Measurements from ENCODE around the gene EVI5L.

GRCh38 chr19:7868326-7868670 lies 38.3 kb downstream of the EVI5L start:
- TF ChIP-seq, protein P1, sequence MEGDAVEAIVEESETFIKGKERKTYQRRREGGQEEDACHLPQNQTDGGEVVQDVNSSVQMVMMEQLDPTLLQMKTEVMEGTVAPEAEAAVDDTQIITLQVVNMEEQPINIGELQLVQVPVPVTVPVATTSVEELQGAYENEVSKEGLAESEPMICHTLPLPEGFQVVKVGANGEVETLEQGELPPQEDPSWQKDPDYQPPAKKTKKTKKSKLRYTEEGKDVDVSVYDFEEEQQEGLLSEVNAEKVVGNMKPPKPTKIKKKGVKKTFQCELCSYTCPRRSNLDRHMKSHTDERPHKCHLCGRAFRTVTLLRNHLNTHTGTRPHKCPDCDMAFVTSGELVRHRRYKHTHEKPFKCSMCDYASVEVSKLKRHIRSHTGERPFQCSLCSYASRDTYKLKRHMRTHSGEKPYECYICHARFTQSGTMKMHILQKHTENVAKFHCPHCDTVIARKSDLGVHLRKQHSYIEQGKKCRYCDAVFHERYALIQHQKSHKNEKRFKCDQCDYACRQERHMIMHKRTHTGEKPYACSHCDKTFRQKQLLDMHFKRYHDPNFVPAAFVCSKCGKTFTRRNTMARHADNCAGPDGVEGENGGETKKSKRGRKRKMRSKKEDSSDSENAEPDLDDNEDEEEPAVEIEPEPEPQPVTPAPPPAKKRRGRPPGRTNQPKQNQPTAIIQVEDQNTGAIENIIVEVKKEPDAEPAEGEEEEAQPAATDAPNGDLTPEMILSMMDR (IDR thresholded peaks at IDR 0.05; ENCODE audit: poor library complexity, severe bottlenecking): no peak
- TF ChIP-seq TAF1 (IDR thresholded peaks at IDR 0.05; ENCODE audit: low read depth): no peak
- TF ChIP-seq POLR2AphosphoS5 (IDR thresholded peaks at IDR 0.05): no peak
- no peak for TF ChIP-seq EP300 (conservative IDR thresholded peaks at IDR 0.05; ENCODE audit: poor library complexity, severe bottlenecking)
- no peak for TF ChIP-seq RAD21 (conservative IDR thresholded peaks at IDR 0.05)
- TF ChIP-seq MXI1 (conservative IDR thresholded peaks at IDR 0.05; ENCODE audit: poor library complexity, severe bottlenecking): no peak
